ENCODE data around the gene ABI3BP. TPM values are rescaled to one million over a fixed set of nuclear protein-coding genes. Genes with fewer than 3 reads are reported as not detected.

Gene ABI3BP
- total RNA-seq, 4 donors from 2014 or later, result 6.2 to 68.7 (median 18.8) TPM

- H3K4me1 ChIP-seq, result peaks cover 0 to 24% (median 7%) of the 10 kb centered on the region in 3 donors
- DNase-seq, result no peak
- H3K27ac ChIP-seq, result no peak overlapping the region
- intact Hi-C loops (cut with DNase I), result no loop called here
- H3K9me3 ChIP-seq, result no peaks in the 10 kb centered on the region
- H3K36me3 ChIP-seq, result no peaks in the 10 kb centered on the region
- no peak overlapping the region for H3K4me3 ChIP-seq
- no peak for TF ChIP-seq POLR2A (IDR thresholded peaks at IDR 0.05)
- no peak for TF ChIP-seq CTCF (IDR thresholded peaks at IDR 0.05)
- H3K27me3 ChIP-seq, result no peaks in the 10 kb centered on the region
Observed at GRCh38 chr3:100779480-100779879, 213.7 kb downstream of the ABI3BP start.

- H3K4me1 ChIP-seq, result peaks cover 0 to 11% (median 0%) of the 10 kb centered on the region in 3 donors
- no peak for TF ChIP-seq CTCF (IDR thresholded peaks at IDR 0.05)
- TF ChIP-seq POLR2A (IDR thresholded peaks at IDR 0.05), result no peak
- DNase-seq, result no peak
- H3K9me3 ChIP-seq, result no peaks in the 10 kb centered on the region
- H3K27me3 ChIP-seq, result no peaks in the 10 kb centered on the region
- H3K27ac ChIP-seq, result no peak overlapping the region
- no peaks in the 10 kb centered on the region for H3K36me3 ChIP-seq
- intact Hi-C loops (cut with DNase I), result no loop called here
- no peak overlapping the region for H3K4me3 ChIP-seq
Observed at GRCh38 chr3:100777271-100777670, 215.9 kb downstream of the ABI3BP start.

GRCh38 chr3:100776746-100777145 is 216.5 kb downstream of the ABI3BP start:
- peaks cover 0 to 9% (median 0%) of the 10 kb centered on the region in 3 donors for H3K4me1 ChIP-seq
- no peaks in the 10 kb centered on the region for H3K9me3 ChIP-seq
- H3K4me3 ChIP-seq, result no peak overlapping the region
- intact Hi-C loops (cut with DNase I), result no loop called here
- H3K36me3 ChIP-seq, result no peaks in the 10 kb centered on the region
- H3K27ac ChIP-seq, result no peak overlapping the region
- no peak for DNase-seq
- no peaks in the 10 kb centered on the region for H3K27me3 ChIP-seq
- 73 to 94% methylated on average over 1 of the region's 2 CpGs for WGBS, 2 donors
- TF ChIP-seq CTCF (IDR thresholded peaks at IDR 0.05) (no peak), POLR2A (IDR thresholded peaks at IDR 0.05) (no peak)

- Histone ChIP-seq H3K4me1 (peaks cover 0 to 9% (median 0%) of the 10 kb centered on the region in 3 donors), H3K4me3 (no peak overlapping the region), H3K9me3 (no peaks in the 10 kb centered on the region), H3K27ac (no peak overlapping the region), H3K27me3 (no peaks in the 10 kb centered on the region), H3K36me3 (no peaks in the 10 kb centered on the region)
- 78 to 95% methylated on average over 2 of the region's 2 CpGs for WGBS, 2 donors
- intact Hi-C loops (cut with DNase I), result no loop called here
- DNase-seq, result no peak
- TF ChIP-seq POLR2A (IDR thresholded peaks at IDR 0.05) (no peak), CTCF (IDR thresholded peaks at IDR 0.05) (no peak)
Observed at GRCh38 chr3:100776097-100776729, 217.0 kb downstream of the ABI3BP start.

- no peak for DNase-seq
- Histone ChIP-seq H3K4me3 (no peak overlapping the region), H3K36me3 (no peaks in the 10 kb centered on the region), H3K9me3 (no peaks in the 10 kb centered on the region), H3K27me3 (no peaks in the 10 kb centered on the region), H3K27ac (no peak overlapping the region), H3K4me1 (peaks cover 0 to 9% (median 0%) of the 10 kb centered on the region in 3 donors)
- intact Hi-C loops (cut with DNase I), result no loop called here
- TF ChIP-seq CTCF (IDR thresholded peaks at IDR 0.05) (no peak), POLR2A (IDR thresholded peaks at IDR 0.05) (no peak)
Observed at GRCh38 chr3:100775669-100776068, 217.6 kb downstream of the ABI3BP start.
